Glutamatergic neuron (in vitro differentiated cells): ENCODE data around the gene MAPK1IP1L. TPM values are rescaled to one million over a fixed set of nuclear protein-coding genes. Genes with fewer than 3 reads are reported as not detected.

Experiments
- DNase-seq: peaks from one replicate; pipeline ENCODE4 v3.0.0; 2022
- H3K27ac Mint-ChIP-seq: one replicate; pipeline ENCODE4 v1.8.0; 2020; ENCODE audit warnings: mild to moderate bottlenecking, mixed read lengths, inconsistent platforms; ENCODE audit not compliant: unreplicated experiment
- H3K27me3 Mint-ChIP-seq: one replicate; pipeline ENCODE4 v1.8.0; 2020; ENCODE audit warnings: mild to moderate bottlenecking, moderate library complexity, mixed read lengths, inconsistent platforms; ENCODE audit not compliant: unreplicated experiment
- H3K36me3 Mint-ChIP-seq: one replicate; pipeline ENCODE4 v1.8.0; 2020; ENCODE audit warnings: mild to moderate bottlenecking, mixed read lengths, inconsistent platforms; ENCODE audit not compliant: unreplicated experiment
- H3K4me1 Mint-ChIP-seq: one replicate; pipeline ENCODE4 v1.8.0; 2020; ENCODE audit warnings: mild to moderate bottlenecking, low read depth, mixed read lengths, inconsistent platforms; ENCODE audit not compliant: unreplicated experiment
- H3K4me3 Mint-ChIP-seq: one replicate; pipeline ENCODE4 v1.8.0; 2020; ENCODE audit warnings: mild to moderate bottlenecking, mixed read lengths, inconsistent platforms; ENCODE audit not compliant: unreplicated experiment
- H3K9me3 Mint-ChIP-seq: one replicate; pipeline ENCODE4 v1.8.0; 2020; ENCODE audit warnings: mild to moderate bottlenecking, moderate library complexity, mixed read lengths, inconsistent platforms; ENCODE audit not compliant: unreplicated experiment
- CTCF ChIP-seq: fragments of 200-600 bp; sonication (generic); IDR thresholded peaks from one replicate; pipeline ENCODE4 v1.5.0; 2021; ENCODE audit not compliant: partially characterized antibody, unreplicated experiment
- total RNA-seq: library from RNA; stranded (reverse); fragmentation: NEBNext Ultra II Directional; extraction: Animal tissue kit (Norgen Biotek cat#: 25700); gene quantifications from one replicate; pipeline ENCODE4 v1.2.1, GENCODE V29; 2021; ENCODE audit not compliant: unreplicated experiment

MAPK1IP1L gene
- total RNA-seq, 1 donor from 2014 or later = 97.9 TPM

DNA sequence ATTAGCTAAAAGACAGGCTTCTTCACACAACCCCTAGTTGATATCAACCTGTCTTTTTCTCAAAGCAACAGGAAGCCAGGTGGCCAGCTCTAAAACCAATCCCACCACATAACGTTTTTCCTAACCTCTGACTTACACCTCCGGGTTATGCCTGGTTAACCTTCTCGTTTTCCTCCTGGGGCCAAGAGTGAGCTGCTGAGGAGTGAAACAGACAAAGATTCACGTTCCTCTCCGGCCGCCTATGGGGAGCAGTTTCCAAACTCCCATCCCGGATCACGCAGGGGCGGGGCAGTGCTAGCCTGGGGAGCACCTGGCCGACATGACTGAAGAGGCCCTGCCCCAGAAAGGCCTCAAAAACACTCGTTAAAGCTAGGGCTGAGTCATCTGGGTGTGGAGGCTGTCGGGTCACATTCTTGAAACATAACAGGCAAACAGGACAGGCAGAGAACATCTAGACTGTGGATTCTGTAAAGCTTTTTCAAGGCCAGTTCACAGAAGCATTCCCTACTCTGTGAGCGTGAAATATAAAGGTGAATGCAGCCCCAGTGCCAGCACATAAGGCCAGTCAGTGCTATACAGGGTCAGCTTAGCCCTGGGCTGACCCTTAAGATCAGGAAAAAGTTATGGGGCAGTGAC lies 51.7 kb downstream of the MAPK1IP1L start:
- H3K4me3 Mint-ChIP-seq = no peak overlapping the region
- peak; percentile 16 for DNase-seq
- H3K27me3 Mint-ChIP-seq = peaks cover 5% of the 10 kb centered on the region
- H3K27ac Mint-ChIP-seq = no peak overlapping the region
- no peak for TF ChIP-seq CTCF
- H3K9me3 Mint-ChIP-seq = peaks cover 4% of the 10 kb centered on the region
- no peaks in the 10 kb centered on the region for H3K4me1 Mint-ChIP-seq
- H3K36me3 Mint-ChIP-seq = peaks cover 7% of the 10 kb centered on the region

DNA sequence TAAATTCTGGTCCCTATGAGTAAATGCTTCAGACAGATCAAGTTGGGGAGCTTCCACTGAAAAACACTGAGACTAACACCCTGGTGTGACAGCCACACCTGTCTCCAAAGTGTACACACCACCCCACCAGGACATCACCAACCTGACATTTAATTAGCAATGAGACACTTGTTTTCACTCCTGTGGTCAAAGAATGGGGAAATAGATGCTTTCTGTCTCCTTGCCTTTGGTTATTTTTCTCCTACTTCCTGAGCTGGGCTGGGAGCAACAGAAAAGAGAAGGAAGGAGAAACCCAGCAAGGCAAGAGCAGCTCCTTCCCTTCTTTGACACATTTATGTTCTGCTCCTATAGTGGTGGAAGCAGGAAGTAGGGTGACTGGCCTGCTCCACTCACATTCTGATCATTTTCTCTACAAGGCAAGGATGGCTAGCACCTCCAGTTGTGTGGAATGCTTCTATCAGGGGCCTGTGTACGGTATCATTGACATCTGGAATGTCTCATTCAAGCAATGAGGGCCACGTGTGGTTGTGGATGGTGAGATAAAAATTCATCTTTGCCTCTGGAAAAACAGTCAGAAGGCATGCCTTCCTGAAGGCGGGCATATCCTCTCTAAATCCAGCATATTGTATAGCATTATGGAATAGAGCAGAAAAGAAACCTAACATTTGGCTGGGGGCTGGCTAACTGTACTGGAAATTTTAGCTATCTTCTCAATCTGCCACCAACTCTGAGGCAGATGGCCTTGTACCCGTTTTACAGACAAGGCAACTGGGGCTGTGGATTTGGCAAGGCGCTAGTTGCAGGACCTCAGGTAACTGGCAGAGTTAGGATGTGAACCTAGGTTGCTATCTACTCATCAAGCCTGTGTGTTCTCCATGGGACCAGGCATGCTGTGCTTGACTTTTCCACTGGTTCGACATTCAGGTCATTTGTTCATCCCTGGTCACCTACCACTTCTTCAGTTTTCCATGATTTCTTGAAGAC lies 52.8 kb downstream of the MAPK1IP1L start:
- peaks cover 4% of the 10 kb centered on the region for H3K27me3 Mint-ChIP-seq
- H3K36me3 Mint-ChIP-seq = peaks cover 7% of the 10 kb centered on the region
- TF ChIP-seq CTCF = no peak
- H3K9me3 Mint-ChIP-seq = peaks cover 10% of the 10 kb centered on the region
- no peak for DNase-seq
- peaks cover 1% of the 10 kb centered on the region for H3K4me1 Mint-ChIP-seq
- no peak overlapping the region for H3K4me3 Mint-ChIP-seq
- no peak overlapping the region for H3K27ac Mint-ChIP-seq

DNA sequence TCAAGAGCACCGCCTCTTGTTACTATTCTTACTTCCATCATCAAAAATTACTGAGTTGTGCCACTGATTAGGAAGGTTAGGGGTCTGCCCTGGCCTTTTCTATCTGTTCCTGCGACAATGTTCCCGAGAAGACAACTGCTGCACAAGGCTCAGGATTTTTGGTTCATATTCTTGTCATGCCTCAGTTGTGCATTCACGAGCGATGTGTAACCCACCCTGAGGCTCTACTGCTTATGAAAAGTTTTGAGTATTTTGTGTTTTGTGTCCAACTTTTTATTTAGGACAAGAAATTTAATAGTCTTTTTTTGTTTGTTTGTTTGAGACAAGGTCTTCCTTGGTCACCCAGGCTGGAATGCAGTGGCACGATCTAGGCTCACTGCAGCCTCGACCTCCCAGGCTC lies 54.5 kb downstream of the MAPK1IP1L start:
- TF ChIP-seq CTCF = no peak
- no peak overlapping the region for H3K27ac Mint-ChIP-seq

DNA sequence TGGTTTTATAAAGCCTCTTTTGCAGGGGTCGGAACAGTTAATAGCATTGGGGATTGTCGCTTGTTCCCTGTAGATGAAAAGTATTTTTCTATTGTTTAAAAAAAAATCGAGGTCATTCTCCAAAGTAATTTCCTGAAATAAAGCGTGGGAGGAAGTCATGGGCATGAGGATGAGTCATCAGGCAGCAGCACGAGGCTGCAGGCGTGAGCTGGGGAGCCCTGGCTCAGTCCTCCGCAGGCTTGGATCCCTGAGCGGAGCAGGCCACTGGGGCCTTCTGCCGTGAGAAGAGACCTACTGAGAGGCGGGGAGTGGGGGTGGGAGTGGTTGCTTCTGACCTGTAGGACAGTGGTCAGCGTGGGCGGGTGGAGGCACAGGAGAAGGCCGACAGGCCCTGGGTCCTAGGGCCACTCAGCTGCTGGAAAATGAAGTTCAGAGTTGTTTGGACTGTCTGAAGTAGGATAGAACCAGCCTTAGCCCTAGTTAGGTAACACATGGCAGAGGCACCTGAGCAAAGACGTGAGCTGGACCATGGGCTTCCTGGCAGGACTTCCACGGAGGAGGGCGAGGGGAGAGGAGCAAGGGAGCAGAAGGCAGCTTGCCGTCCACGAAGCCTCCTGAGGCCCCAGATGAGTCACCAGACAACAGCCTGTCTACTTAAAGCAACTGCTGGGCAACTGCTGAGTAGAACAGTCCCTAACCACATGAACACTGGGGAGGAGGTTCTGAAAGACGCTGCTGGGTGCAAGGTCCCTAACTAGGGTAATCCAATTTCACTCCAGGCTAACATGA lies 56.5 kb downstream of the MAPK1IP1L start:
- H3K4me1 Mint-ChIP-seq = peaks cover 1% of the 10 kb centered on the region
- peak overlapping the region; percentile 3 for H3K4me3 Mint-ChIP-seq
- peaks cover 10% of the 10 kb centered on the region for H3K9me3 Mint-ChIP-seq
- DNase-seq = peak; percentile 51
- H3K27ac Mint-ChIP-seq = peak overlapping the region; percentile 67
- no peak for TF ChIP-seq CTCF
- H3K27me3 Mint-ChIP-seq = peaks cover 4% of the 10 kb centered on the region
- peaks cover 7% of the 10 kb centered on the region for H3K36me3 Mint-ChIP-seq

More for the DNA sequence above, 54.5 kb downstream of the MAPK1IP1L start:
- peaks cover 7% of the 10 kb centered on the region for H3K36me3 Mint-ChIP-seq
- peaks cover 1% of the 10 kb centered on the region for H3K4me1 Mint-ChIP-seq
- DNase-seq = no peak
- H3K9me3 Mint-ChIP-seq = peaks cover 10% of the 10 kb centered on the region
- H3K4me3 Mint-ChIP-seq = no peak overlapping the region
- H3K27me3 Mint-ChIP-seq = peaks cover 4% of the 10 kb centered on the region
